Measurements from ENCODE around the gene GRAP2. TPM values are rescaled to one million over a fixed set of nuclear protein-coding genes. Genes with fewer than 3 reads are reported as not detected.

GRAP2 gene
- total RNA-seq, 1 donor from 2014 or later = not detected

DNA sequence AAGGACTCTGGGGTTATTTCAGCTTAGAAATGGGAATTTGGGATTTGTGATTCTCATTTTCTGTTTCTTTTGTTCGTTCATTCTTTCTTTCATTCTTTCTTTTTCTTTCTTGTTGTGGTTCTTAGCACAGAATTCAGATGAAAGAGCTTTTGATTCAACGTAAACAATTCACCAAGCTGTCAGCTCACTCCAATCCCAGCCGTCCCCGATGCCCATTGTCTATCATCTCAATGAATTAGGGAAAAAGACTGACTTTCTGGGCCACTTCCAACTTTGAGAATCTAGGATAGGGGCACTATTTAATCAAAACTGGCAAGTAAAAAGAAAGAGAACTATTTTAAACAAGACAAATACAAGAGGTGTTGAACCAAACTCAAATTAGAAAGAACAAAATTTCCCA, 34.2 kb downstream of the GRAP2 start:
- FAIRE-seq (no peak), DNase-seq (ENCODE audit: low read depth) (no peak)
- Histone ChIP-seq H3K27me3 (ENCODE audit: control insufficient read depth, insufficient read depth, low read length) (peaks cover 7% of the 10 kb centered on the region), H3K36me3 (ENCODE audit: control insufficient read depth, insufficient read depth, low read length) (no peaks in the 10 kb centered on the region), H3K4me3 (ENCODE audit: low read depth, low read length) (no peak overlapping the region)
- TF ChIP-seq CTCF (IDR thresholded peaks at IDR 0.05; ENCODE audit: insufficient read depth, low read length, severe bottlenecking) = no peak

- TF ChIP-seq CTCF (IDR thresholded peaks at IDR 0.05; ENCODE audit: insufficient read depth, low read length, severe bottlenecking) = no peak
- Histone ChIP-seq H3K36me3 (ENCODE audit: control insufficient read depth, insufficient read depth, low read length) (no peaks in the 10 kb centered on the region), H3K4me3 (ENCODE audit: low read depth, low read length) (no peak overlapping the region), H3K27me3 (ENCODE audit: control insufficient read depth, insufficient read depth, low read length) (peaks cover 7% of the 10 kb centered on the region)
- DNase-seq (ENCODE audit: low read depth) (no peak), FAIRE-seq (no peak)
These were observed 34.7 kb downstream of the GRAP2 start for GRCh38 chr22:39935612-39936011.

DNA sequence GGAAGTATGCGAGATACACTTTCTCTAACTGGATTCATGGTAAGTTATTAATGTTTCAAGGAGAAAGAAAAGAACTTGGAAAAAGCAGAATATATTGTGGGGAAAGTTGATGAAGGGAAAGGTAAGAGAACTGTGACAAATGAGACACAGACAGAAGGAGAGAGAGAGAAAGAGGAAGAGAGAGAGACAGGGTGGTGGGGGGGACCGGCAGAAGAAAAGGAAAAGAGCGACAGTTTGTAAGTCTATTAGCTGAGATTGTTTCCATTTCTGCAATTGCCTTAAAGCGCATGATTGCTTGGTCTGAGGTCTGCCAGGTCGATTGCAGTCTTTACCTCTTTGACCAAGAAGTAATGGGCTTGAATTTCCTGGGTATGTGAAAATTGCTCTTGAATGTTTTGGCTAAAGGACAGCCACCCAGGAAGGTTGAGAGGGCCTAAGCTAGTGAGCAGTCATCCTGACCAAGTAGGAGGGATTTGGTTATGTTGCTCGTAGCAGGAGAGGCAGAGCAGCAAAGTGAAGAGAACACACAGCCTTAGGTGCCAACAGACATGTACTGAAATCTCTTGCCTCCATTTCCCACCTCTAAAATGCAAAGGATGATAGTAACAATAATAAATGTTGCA, 35.8 kb downstream of the GRAP2 start:
- peaks cover 7% of the 10 kb centered on the region for H3K27me3 ChIP-seq (ENCODE audit: control insufficient read depth, insufficient read depth, low read length)
- no peaks in the 10 kb centered on the region for H3K36me3 ChIP-seq (ENCODE audit: control insufficient read depth, insufficient read depth, low read length)
- FAIRE-seq = peak; percentile 52
- no peak for DNase-seq (ENCODE audit: low read depth)
- TF ChIP-seq CTCF (IDR thresholded peaks at IDR 0.05; ENCODE audit: insufficient read depth, low read length, severe bottlenecking) = no peak
- no peak overlapping the region for H3K4me3 ChIP-seq (ENCODE audit: low read depth, low read length)

- Histone ChIP-seq H3K4me3 (ENCODE audit: low read depth, low read length) (no peak overlapping the region), H3K36me3 (ENCODE audit: control insufficient read depth, insufficient read depth, low read length) (no peaks in the 10 kb centered on the region), H3K27me3 (ENCODE audit: control insufficient read depth, insufficient read depth, low read length) (peaks cover 7% of the 10 kb centered on the region)
- DNase-seq (ENCODE audit: low read depth) (no peak), FAIRE-seq (no peak)
- no peak for TF ChIP-seq CTCF (IDR thresholded peaks at IDR 0.05; ENCODE audit: insufficient read depth, low read length, severe bottlenecking)
These were observed 37.0 kb downstream of the GRAP2 start for GRCh38 chr22:39937906-39938305.

GRCh38 chr22:39938509-39939111, 37.7 kb downstream of the GRAP2 start:
- no peaks in the 10 kb centered on the region for H3K36me3 ChIP-seq (ENCODE audit: control insufficient read depth, insufficient read depth, low read length)
- FAIRE-seq (no peak), DNase-seq (ENCODE audit: low read depth) (no peak)
- H3K4me3 ChIP-seq (ENCODE audit: low read depth, low read length) = no peak overlapping the region
- TF ChIP-seq CTCF (IDR thresholded peaks at IDR 0.05; ENCODE audit: insufficient read depth, low read length, severe bottlenecking) = no peak
- H3K27me3 ChIP-seq (ENCODE audit: control insufficient read depth, insufficient read depth, low read length) = peaks cover 7% of the 10 kb centered on the region

DNA sequence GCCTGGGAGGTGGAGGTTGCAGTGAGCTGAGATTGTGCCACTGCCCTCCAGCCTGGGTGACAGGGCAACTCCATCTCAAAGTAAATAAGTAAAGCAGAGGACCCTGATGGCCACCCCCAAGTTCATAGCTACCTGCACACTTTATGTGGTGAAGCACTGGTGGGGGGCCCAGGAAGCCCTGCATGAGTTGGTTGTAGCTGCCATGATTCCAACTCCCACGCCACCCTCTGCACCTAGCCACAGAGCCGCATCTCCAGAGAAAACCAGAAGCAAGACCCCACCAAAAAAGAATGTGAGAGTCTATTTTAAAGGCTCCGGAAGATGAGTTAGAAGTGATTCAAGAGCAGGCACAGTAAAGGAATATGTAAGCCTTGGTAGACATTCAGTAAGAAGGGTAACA, 38.9 kb downstream of the GRAP2 start:
- no peak overlapping the region for H3K4me3 ChIP-seq (ENCODE audit: low read depth, low read length)
- peaks cover 4% of the 10 kb centered on the region for H3K27me3 ChIP-seq (ENCODE audit: control insufficient read depth, insufficient read depth, low read length)
- FAIRE-seq (no peak), DNase-seq (ENCODE audit: low read depth) (no peak)
- no peak for TF ChIP-seq CTCF (IDR thresholded peaks at IDR 0.05; ENCODE audit: insufficient read depth, low read length, severe bottlenecking)
- H3K36me3 ChIP-seq (ENCODE audit: control insufficient read depth, insufficient read depth, low read length) = no peaks in the 10 kb centered on the region
